Endothelial cell (in vitro differentiated cells): ENCODE measurements around the gene SPAAR. TPM values are rescaled to one million over a fixed set of nuclear protein-coding genes. Genes with fewer than 3 reads are reported as not detected.
A peak's percentile ranks its signal among the peaks of the same experiment; 100 is the strongest.

ENCODE experiments used
- DNase-seq: peaks from one replicate; pipeline ENCODE4 v3.0.0; 2021; ENCODE audit warnings: low spot score
- H3K27ac Mint-ChIP-seq: one replicate; pipeline ENCODE4 v1.8.0; 2021; ENCODE audit warnings: mixed read lengths, inconsistent platforms; ENCODE audit not compliant: unreplicated experiment
- H3K27me3 Mint-ChIP-seq: one replicate; pipeline ENCODE4 v1.8.0; 2021; ENCODE audit warnings: mild to moderate bottlenecking, moderate library complexity, mixed read lengths, inconsistent platforms; ENCODE audit not compliant: unreplicated experiment
- H3K36me3 Mint-ChIP-seq: one replicate; pipeline ENCODE4 v1.8.0; 2021; ENCODE audit warnings: mild to moderate bottlenecking, low read depth, mixed read lengths, inconsistent platforms; ENCODE audit not compliant: unreplicated experiment
- H3K4me1 Mint-ChIP-seq: one replicate; pipeline ENCODE4 v1.8.0; 2021; ENCODE audit warnings: mild to moderate bottlenecking, mixed read lengths, inconsistent platforms; ENCODE audit not compliant: unreplicated experiment
- H3K4me3 Mint-ChIP-seq: one replicate; pipeline ENCODE4 v1.8.0; 2021; ENCODE audit warnings: mild to moderate bottlenecking, mixed read lengths, inconsistent platforms; ENCODE audit not compliant: unreplicated experiment
- H3K9me3 Mint-ChIP-seq: one replicate; pipeline ENCODE4 v1.8.0; 2021; ENCODE audit warnings: mixed read lengths, inconsistent platforms; ENCODE audit not compliant: unreplicated experiment
- long read RNA-seq: library from polyadenylated mRNA; unstranded; transcript quantifications from one replicate; pipeline ENCODE4 v2.0.0, GENCODE V29; 2020; ENCODE audit not compliant: unreplicated experiment
- total RNA-seq: library from RNA; stranded (reverse); fragmentation: NEBNext Ultra II Directional; extraction: Animal tissue kit (Norgen Biotek cat#: 25700); gene quantifications from one replicate; pipeline ENCODE4 v1.2.1, GENCODE V29; 2021; ENCODE audit not compliant: unreplicated experiment
- TF ChIP-seq, protein P1 (sequence below): fragments of 200-600 bp; sonication (generic); IDR thresholded peaks from one replicate; pipeline ENCODE4 v1.5.0; 2021; ENCODE audit warnings: antibody characterized with exemption; ENCODE audit not compliant: unreplicated experiment

SPAAR gene, protein sequence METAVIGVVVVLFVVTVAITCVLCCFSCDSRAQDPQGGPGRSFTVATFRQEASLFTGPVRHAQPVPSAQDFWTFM
- total RNA-seq, result 32.0 TPM
- long read RNA-seq, transcript SPAAR-202 (2 exons, 1,612 nt), result major isoform, 17 of 18 reads
- long read RNA-seq, partial matches to known transcripts, result 0 of 18 reads
- long read RNA-seq, other reads (novel, unspliced or antisense), result 1 of 18 reads

- Mint-ChIP-seq H3K4me3 (peak within 1 kb of the TSS; percentile 91), H3K27ac (peak within 1 kb of the TSS; percentile 99), H3K27me3 (peaks cover 34% of the 10 kb centered on the region), H3K36me3 (peaks cover 10% of the 10 kb centered on the region), H3K9me3 (no peaks in the 10 kb centered on the region), H3K4me1 (peaks cover 70% of the 10 kb centered on the region)
- TF ChIP-seq, protein P1, sequence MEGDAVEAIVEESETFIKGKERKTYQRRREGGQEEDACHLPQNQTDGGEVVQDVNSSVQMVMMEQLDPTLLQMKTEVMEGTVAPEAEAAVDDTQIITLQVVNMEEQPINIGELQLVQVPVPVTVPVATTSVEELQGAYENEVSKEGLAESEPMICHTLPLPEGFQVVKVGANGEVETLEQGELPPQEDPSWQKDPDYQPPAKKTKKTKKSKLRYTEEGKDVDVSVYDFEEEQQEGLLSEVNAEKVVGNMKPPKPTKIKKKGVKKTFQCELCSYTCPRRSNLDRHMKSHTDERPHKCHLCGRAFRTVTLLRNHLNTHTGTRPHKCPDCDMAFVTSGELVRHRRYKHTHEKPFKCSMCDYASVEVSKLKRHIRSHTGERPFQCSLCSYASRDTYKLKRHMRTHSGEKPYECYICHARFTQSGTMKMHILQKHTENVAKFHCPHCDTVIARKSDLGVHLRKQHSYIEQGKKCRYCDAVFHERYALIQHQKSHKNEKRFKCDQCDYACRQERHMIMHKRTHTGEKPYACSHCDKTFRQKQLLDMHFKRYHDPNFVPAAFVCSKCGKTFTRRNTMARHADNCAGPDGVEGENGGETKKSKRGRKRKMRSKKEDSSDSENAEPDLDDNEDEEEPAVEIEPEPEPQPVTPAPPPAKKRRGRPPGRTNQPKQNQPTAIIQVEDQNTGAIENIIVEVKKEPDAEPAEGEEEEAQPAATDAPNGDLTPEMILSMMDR, result no peak
- peak; percentile 51 for DNase-seq
These were observed at the start of gene SPAAR for GRCh38 chr9:35909274-35909673. Gene SPAAR, plus strand, starts transcription at chr9:35909490. Its CDS starts 974 bp downstream, at chr9:35910464.

- Mint-ChIP-seq H3K4me3 (no peak overlapping the region), H3K9me3 (no peaks in the 10 kb centered on the region), H3K36me3 (peaks cover 4% of the 10 kb centered on the region), H3K4me1 (peaks cover 26% of the 10 kb centered on the region), H3K27ac (no peak overlapping the region), H3K27me3 (peaks cover 14% of the 10 kb centered on the region)
- TF ChIP-seq, protein P1, result no peak
- no peak for DNase-seq
These were observed 49.3 kb upstream of the SPAAR start for GRCh38 chr9:35859990-35860339.

- DNase-seq, result no peak
- Mint-ChIP-seq H3K4me1 (peaks cover 35% of the 10 kb centered on the region), H3K4me3 (no peak overlapping the region), H3K36me3 (peaks cover 4% of the 10 kb centered on the region), H3K27ac (no peak overlapping the region), H3K9me3 (no peaks in the 10 kb centered on the region), H3K27me3 (peaks cover 14% of the 10 kb centered on the region)
- TF ChIP-seq, protein P1, result no peak
These were observed 48.0 kb upstream of the SPAAR start for GRCh38 chr9:35861161-35861897.

DNA sequence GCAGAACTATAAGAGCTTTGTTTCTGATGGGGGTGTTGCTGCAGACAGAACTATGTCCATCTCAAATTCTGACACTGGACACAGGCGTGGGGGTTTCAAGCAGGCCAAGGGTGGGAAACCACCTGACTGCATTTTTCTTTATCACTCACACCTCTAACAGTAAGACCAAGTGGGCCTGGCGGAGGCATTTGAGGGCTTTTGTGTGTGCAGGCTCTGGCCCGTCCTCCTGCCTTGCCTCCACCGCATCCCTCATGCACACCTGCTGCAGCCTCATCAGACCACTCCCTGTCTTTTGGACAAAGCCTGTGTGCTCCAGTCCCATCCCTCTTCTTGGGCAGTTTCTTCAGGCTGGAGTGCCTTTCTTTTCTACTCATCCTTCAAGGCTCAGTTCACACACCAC is 47.0 kb upstream of the SPAAR start:
- no peak overlapping the region for H3K4me3 Mint-ChIP-seq
- peaks cover 35% of the 10 kb centered on the region for H3K4me1 Mint-ChIP-seq
- no peak for DNase-seq

More for the DNA sequence above, 47.0 kb upstream of the SPAAR start:
- no peak overlapping the region for H3K27ac Mint-ChIP-seq
- TF ChIP-seq, protein P1, result no peak
- H3K36me3 Mint-ChIP-seq, result no peaks in the 10 kb centered on the region
- no peaks in the 10 kb centered on the region for H3K9me3 Mint-ChIP-seq
- H3K27me3 Mint-ChIP-seq, result peaks cover 14% of the 10 kb centered on the region
